GM19351 (cell line): ENCODE data around the gene LTBR.
"Not testable (repeated sequence)": the region's sequence is repeated elsewhere in the genome, so short reads cannot be mapped to it uniquely, and the experiment has no call there.

Experiments used
- ATAC-seq: cut with Tn5 transposase; IDR thresholded peaks from one replicate; pipeline ENCODE4 v1.9.1; 2021; ENCODE audit warnings: mild to moderate bottlenecking, moderate library complexity; ENCODE audit not compliant: unreplicated experiment

LTBR gene

GRCh38 chr12:6383572-6384498, at the start of gene LTBR:
Gene LTBR, plus strand, starts transcription at chr12:6384162. Its CDS starts 197 bp downstream, at chr12:6384359.
- no peak for ATAC-seq

GRCh38 chr12:6334359-6334758, 49.6 kb upstream of the LTBR start:
- ATAC-seq = no peak

GRCh38 chr12:6334940-6335450, 49.0 kb upstream of the LTBR start:
- no peak for ATAC-seq

GRCh38 chr12:6335451-6336078, 48.4 kb upstream of the LTBR start:
- peak; percentile 84 for ATAC-seq

GRCh38 chr12:6336079-6336888, 47.7 kb upstream of the LTBR start:
- ATAC-seq = peak; percentile 7

GRCh38 chr12:6336889-6337853, 46.8 kb upstream of the LTBR start:
- no peak for ATAC-seq

- no peak for ATAC-seq
Measured at GRCh38 chr12:6337958-6338433, 46.0 kb upstream of the LTBR start.

- ATAC-seq = not testable (repeated sequence)
Measured at GRCh38 chr12:6338536-6338935, 45.4 kb upstream of the LTBR start.

GRCh38 chr12:6338955-6339354, 45.0 kb upstream of the LTBR start:
- no peak for ATAC-seq

GRCh38 chr12:6340032-6340638, 43.8 kb upstream of the LTBR start:
- no peak for ATAC-seq

GRCh38 chr12:6340745-6341416, 43.1 kb upstream of the LTBR start:
- no peak for ATAC-seq

GRCh38 chr12:6341417-6342139, 42.4 kb upstream of the LTBR start, which contains the start of gene TNFRSF1A:
Gene TNFRSF1A, minus strand, starts transcription at chr12:6342076. Its CDS starts 262 bp downstream, at chr12:6341814.
- ATAC-seq = no peak

GRCh38 chr12:6342140-6342889, 41.6 kb upstream of the LTBR start:
- no peak for ATAC-seq

- no peak for ATAC-seq
Measured at GRCh38 chr12:6343518-6343917, 40.4 kb upstream of the LTBR start.

- not testable (repeated sequence) for ATAC-seq
Measured at GRCh38 chr12:6344101-6344660, 39.8 kb upstream of the LTBR start.

GRCh38 chr12:6345319-6346091, 38.5 kb upstream of the LTBR start:
- ATAC-seq = no peak
